ENCODE measurements around the gene ABCC10. TPM values are rescaled to one million over a fixed set of nuclear protein-coding genes. Genes with fewer than 3 reads are reported as not detected.
"Not testable (repeated sequence)": the region's sequence is repeated elsewhere in the genome, so short reads cannot be mapped to it uniquely, and the experiment has no call there.

ABCC10 gene
- 9.3 TPM for total RNA-seq
- long read RNA-seq, partial matches to known transcripts, result 5 of 10 reads
- long read RNA-seq, other reads (novel, unspliced or antisense), result 5 of 10 reads

GRCh38 chr6:43427406-43428111 is at the start of gene ABCC10:
Gene ABCC10 (plus strand): TSS chr6:43427541. CDS start chr6:43427979, 438 bp downstream.
- intact Hi-C loops (cut with DNase I), result loop anchor here (1.0 kb wide), 1 partner anchor 58 kb away; the partner anchor contains the start of gene ZNF318

GRCh38 chr6:43377710-43378229 is 49.6 kb upstream of the ABCC10 start:
- no peak for DNase-seq (ENCODE audit: low spot score)
- intact Hi-C loops (cut with DNase I), result no loop called here

More at GRCh38 chr6:43427406-43428111, at the start of gene ABCC10:
- peak; percentile 97 for DNase-seq (ENCODE audit: low spot score)

- intact Hi-C loops (cut with DNase I), result no loop called here
Measured at GRCh38 chr6:43378631-43379030, 48.7 kb upstream of the ABCC10 start.

GRCh38 chr6:43380858-43381257 is 46.5 kb upstream of the ABCC10 start:
- intact Hi-C loops (cut with DNase I), result loop anchor here (10.0 kb wide), 1 partner anchor 74 kb away; the partner anchor contains the start of gene DLK2
- DNase-seq (ENCODE audit: low spot score), result not testable (repeated sequence)

More at GRCh38 chr6:43378631-43379030, 48.7 kb upstream of the ABCC10 start:
- DNase-seq (ENCODE audit: low spot score), result no peak

GRCh38 chr6:43383021-43383667 is 44.2 kb upstream of the ABCC10 start:
- intact Hi-C loops (cut with DNase I), result loop anchor here (10.0 kb wide), 1 partner anchor 72 kb away; the partner anchor contains the start of gene DLK2
- DNase-seq (ENCODE audit: low spot score), result no peak

- no peak for DNase-seq (ENCODE audit: low spot score)
- intact Hi-C loops (cut with DNase I), result loop anchor here (2.0 to 10.0 kb wide), 2 partner anchors 68 to 120 kb away; partner anchors contain the start of gene DLK2
Measured at GRCh38 chr6:43386492-43386891, 40.8 kb upstream of the ABCC10 start.

- DNase-seq (ENCODE audit: low spot score), result no peak
- intact Hi-C loops (cut with DNase I), result loop anchor here (10.0 kb wide), 1 partner anchor 65 kb away; the partner anchor contains the start of gene DLK2
Measured at GRCh38 chr6:43389730-43390295, 37.5 kb upstream of the ABCC10 start.

GRCh38 chr6:43390753-43391439 is 36.4 kb upstream of the ABCC10 start:
- intact Hi-C loops (cut with DNase I); DNase-seq (ENCODE audit: low spot score): not testable (repeated sequence)

GRCh38 chr6:43391440-43392031 is 35.8 kb upstream of the ABCC10 start:
- intact Hi-C loops (cut with DNase I), result no loop called here
- no peak for DNase-seq (ENCODE audit: low spot score)

GRCh38 chr6:43393133-43393532 is 34.2 kb upstream of the ABCC10 start:
- DNase-seq (ENCODE audit: low spot score); intact Hi-C loops (cut with DNase I): not testable (repeated sequence)

- DNase-seq (ENCODE audit: low spot score), result no peak
- intact Hi-C loops (cut with DNase I), result no loop called here
Measured at GRCh38 chr6:43393602-43394001, 33.7 kb upstream of the ABCC10 start.

GRCh38 chr6:43394982-43395381 is 32.4 kb upstream of the ABCC10 start:
- intact Hi-C loops (cut with DNase I), result no loop called here
- no peak for DNase-seq (ENCODE audit: low spot score)

GRCh38 chr6:43395776-43396175 is 31.6 kb upstream of the ABCC10 start:
- intact Hi-C loops (cut with DNase I), result no loop called here
- DNase-seq (ENCODE audit: low spot score), result no peak

- no peak for DNase-seq (ENCODE audit: low spot score)
- intact Hi-C loops (cut with DNase I), result no loop called here
Measured at GRCh38 chr6:43396408-43397149, 30.8 kb upstream of the ABCC10 start.

GRCh38 chr6:43399932-43400487 is 27.3 kb upstream of the ABCC10 start:
- intact Hi-C loops (cut with DNase I), result no loop called here
- DNase-seq (ENCODE audit: low spot score), result no peak

- intact Hi-C loops (cut with DNase I), result no loop called here
- DNase-seq (ENCODE audit: low spot score), result no peak
Measured at GRCh38 chr6:43401730-43402129, 25.6 kb upstream of the ABCC10 start.

- DNase-seq (ENCODE audit: low spot score), result no peak
- intact Hi-C loops (cut with DNase I), result no loop called here
Measured at GRCh38 chr6:43402820-43403219, 24.5 kb upstream of the ABCC10 start.

GRCh38 chr6:43405354-43405753 is 22.0 kb upstream of the ABCC10 start:
- intact Hi-C loops (cut with DNase I), result no loop called here
- DNase-seq (ENCODE audit: low spot score), result no peak

All from cardiac septum (tissue), 1 donor.